ENCODE results near the gene BMP7.
"Not testable (repeated sequence)": the region's sequence is repeated elsewhere in the genome, so short reads cannot be mapped to it uniquely, and the experiment has no call there.

The BMP7 gene

GRCh38 chr20:57265336-57265996 lies 975 bp downstream of the BMP7 start:
- TF ChIP-seq CTCF (IDR thresholded peaks at IDR 0.05; ENCODE audit: low read depth, low read length): no peak
- H3K4me3 ChIP-seq (ENCODE audit: low read depth, low read length): no peak overlapping the region

DNA sequence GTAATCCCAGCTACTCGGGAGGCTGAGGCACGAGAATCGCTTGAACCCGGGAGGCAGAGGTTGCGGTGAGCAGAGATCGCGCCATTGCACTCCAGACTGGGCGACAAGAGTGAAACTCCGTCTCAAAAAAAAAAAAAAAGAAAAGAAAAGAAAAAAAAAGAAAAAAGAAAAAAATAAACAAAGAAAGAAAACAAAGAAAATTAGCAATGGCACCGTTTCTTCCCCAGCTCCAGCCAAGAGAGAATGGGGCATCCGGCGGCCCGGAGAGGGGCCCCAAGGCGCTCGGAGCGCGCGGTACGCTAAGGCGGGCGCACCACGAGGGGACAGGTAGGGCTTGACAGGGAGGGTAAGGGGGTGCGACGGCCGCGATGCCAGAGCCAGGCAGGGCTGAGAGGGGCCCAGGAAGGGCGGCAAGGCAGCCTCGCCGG lies 1.5 kb downstream of the BMP7 start:
- not testable (repeated sequence) for H3K4me3 ChIP-seq (ENCODE audit: low read depth, low read length)

- no peak overlapping the region for H3K4me3 ChIP-seq (ENCODE audit: low read depth, low read length)
- TF ChIP-seq CTCF (IDR thresholded peaks at IDR 0.05; ENCODE audit: low read depth, low read length): no peak
These were observed 2.3 kb downstream of the BMP7 start for GRCh38 chr20:57263801-57264792.

GRCh38 chr20:57262784-57263609 lies 3.4 kb downstream of the BMP7 start:
- no peak for TF ChIP-seq CTCF (IDR thresholded peaks at IDR 0.05; ENCODE audit: low read depth, low read length)
- H3K4me3 ChIP-seq (ENCODE audit: low read depth, low read length): no peak overlapping the region

- H3K4me3 ChIP-seq (ENCODE audit: low read depth, low read length): no peak overlapping the region
- no peak for TF ChIP-seq CTCF (IDR thresholded peaks at IDR 0.05; ENCODE audit: low read depth, low read length)
These were observed 4.1 kb downstream of the BMP7 start for GRCh38 chr20:57262301-57262700.

DNA sequence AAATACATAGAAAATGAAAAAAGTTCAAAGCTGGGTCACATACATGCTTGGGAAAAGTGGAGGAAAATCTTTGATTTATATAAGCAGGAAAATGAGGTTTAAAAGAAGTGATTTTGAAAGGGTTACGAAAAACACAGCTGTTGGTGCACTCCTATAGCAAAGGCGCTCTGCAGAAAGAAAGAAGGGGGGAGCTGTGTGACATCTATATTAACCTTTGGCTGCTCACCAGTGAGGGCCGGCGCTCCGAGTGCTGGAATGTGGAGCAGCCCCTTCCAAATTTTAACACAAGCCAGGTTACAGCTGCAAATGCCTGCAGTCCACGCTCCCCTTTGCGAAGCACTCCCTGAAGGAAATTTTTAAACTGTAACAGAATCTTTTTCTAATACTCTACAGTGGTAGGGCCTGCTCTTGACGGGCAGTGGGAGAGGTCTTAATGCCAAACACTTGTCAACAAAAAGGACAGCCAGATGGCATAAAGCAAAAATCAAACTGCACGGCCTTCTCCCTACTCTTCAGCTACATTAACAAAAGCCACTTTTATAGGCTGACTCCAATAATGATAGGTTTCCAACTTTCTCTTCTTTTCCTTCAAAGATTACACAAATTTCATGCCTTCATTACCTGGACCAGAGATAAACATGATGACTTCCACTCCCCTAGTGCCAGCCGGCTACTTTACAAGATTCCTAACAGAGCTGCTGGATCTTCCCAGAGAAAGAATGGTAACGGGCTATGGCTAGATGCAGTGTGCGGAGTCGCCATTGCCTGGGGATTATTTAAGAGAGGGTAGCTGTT lies 4.8 kb downstream of the BMP7 start:
- TF ChIP-seq CTCF (IDR thresholded peaks at IDR 0.05; ENCODE audit: low read depth, low read length): no peak
- H3K4me3 ChIP-seq (ENCODE audit: low read depth, low read length): no peak overlapping the region

DNA sequence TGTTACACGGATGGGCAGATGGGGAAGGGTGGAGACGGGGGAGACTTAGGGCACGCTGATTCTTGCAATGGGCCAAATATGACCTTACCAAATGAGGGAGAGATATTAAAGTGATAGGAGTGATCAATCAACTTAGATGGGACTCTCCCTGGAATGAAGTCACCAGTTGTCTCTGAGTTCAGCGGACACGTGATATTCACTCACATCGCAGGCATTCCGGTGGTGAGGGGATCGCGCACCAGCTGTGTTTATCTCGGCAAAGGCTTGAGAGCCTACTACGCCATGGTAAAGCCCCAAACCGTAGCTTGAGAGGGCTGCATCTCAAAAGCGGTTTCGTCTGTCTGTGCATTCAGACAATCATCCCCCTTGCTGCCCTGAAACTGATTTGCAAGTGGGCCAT lies 5.5 kb downstream of the BMP7 start:
- no peak for TF ChIP-seq CTCF (IDR thresholded peaks at IDR 0.05; ENCODE audit: low read depth, low read length)
- no peak overlapping the region for H3K4me3 ChIP-seq (ENCODE audit: low read depth, low read length)

All from WI38 (cell line).